DND-41 (cell line): Measurements from ENCODE around the gene ATP4B.

ENCODE experiments used
- ATAC-seq: fragments of 200-7000 bp; cut with Tn5 transposase; 3 replicates; pipeline ENCODE4 v1.9.1; 2021; ENCODE audit warnings: low read depth; ENCODE audit not compliant: insufficient read depth
- DNase-seq: peaks from one replicate; pipeline ENCODE4 v3.0.0-alpha.2; 2020
- H2AFZ ChIP-seq: 2 replicates; pipeline ENCODE4 v1.6.0; 2012; ENCODE audit warnings: low read depth, low read length
- H3K27ac ChIP-seq: 2 replicates; pipeline ENCODE4 v1.5.1; 2012; ENCODE audit warnings: low read length, inconsistent platforms
- H3K27me3 ChIP-seq: fragments of 200-600 bp; sonication (generic); 2 replicates; pipeline ENCODE4 v1.6.0; 2012; ENCODE audit warnings: low read length, mild to moderate bottlenecking, inconsistent platforms; ENCODE audit not compliant: insufficient read depth, poor library complexity
- H3K36me3 ChIP-seq: 2 replicates; pipeline ENCODE4 v1.5.1; 2012; ENCODE audit warnings: low read length, inconsistent platforms; ENCODE audit not compliant: insufficient read depth
- H3K4me1 ChIP-seq: 2 replicates; pipeline ENCODE4 v1.5.1; 2012; ENCODE audit warnings: mild to moderate bottlenecking, low read length; ENCODE audit not compliant: insufficient read depth
- H3K4me2 ChIP-seq: 2 replicates; pipeline ENCODE4 v1.6.0; 2012; ENCODE audit warnings: mild to moderate bottlenecking, moderate library complexity, low read length, inconsistent platforms; ENCODE audit not compliant: insufficient read depth
- H3K4me3 ChIP-seq, 2 experiments: fragments of 200-600 bp in 1 of 2; shearing (Covaris generic) in 1 of 2; 2 replicates each; pipeline ENCODE4 v1.5.1; 2012 to 2016; ENCODE audit warnings: inconsistent platforms in 2 of 2, low read length in 2 of 2, mild to moderate bottlenecking in 2 of 2, low read depth in 1 of 2, moderate library complexity in 1 of 2
- H3K79me2 ChIP-seq: 2 replicates; pipeline ENCODE4 v1.6.0; 2012; ENCODE audit warnings: low read length, inconsistent platforms; ENCODE audit not compliant: insufficient read depth
- H3K9ac ChIP-seq: 2 replicates; pipeline ENCODE4 v1.6.0; 2012; ENCODE audit warnings: low read depth, mild to moderate bottlenecking, inconsistent platforms, low read length, moderate library complexity
- H3K9me3 ChIP-seq: 2 replicates; pipeline ENCODE4 v1.5.1; 2012; ENCODE audit warnings: low read length, moderate library complexity, mild to moderate bottlenecking, inconsistent platforms; ENCODE audit not compliant: insufficient read depth, severe bottlenecking
- H4K20me1 ChIP-seq: 2 replicates; pipeline ENCODE4 v1.6.0; 2012; ENCODE audit warnings: low read length; ENCODE audit not compliant: insufficient read depth
- EZH2 ChIP-seq: IDR thresholded peaks from 3 replicates; pipeline ENCODE4 v1.6.1; 2012; ENCODE audit warnings: borderline replicate concordance, low read depth, mild to moderate bottlenecking, moderate library complexity, low read length, inconsistent platforms; ENCODE audit not compliant: severe bottlenecking
- TF ChIP-seq, protein P1 (sequence below): IDR thresholded peaks from 2 replicates; pipeline ENCODE4 v1.5.1; 2012; ENCODE audit warnings: borderline replicate concordance, low read length, moderate library complexity, mild to moderate bottlenecking; ENCODE audit not compliant: poor library complexity, severe bottlenecking; ENCODE audit errors: extremely low read depth

Gene ATP4B

DNA sequence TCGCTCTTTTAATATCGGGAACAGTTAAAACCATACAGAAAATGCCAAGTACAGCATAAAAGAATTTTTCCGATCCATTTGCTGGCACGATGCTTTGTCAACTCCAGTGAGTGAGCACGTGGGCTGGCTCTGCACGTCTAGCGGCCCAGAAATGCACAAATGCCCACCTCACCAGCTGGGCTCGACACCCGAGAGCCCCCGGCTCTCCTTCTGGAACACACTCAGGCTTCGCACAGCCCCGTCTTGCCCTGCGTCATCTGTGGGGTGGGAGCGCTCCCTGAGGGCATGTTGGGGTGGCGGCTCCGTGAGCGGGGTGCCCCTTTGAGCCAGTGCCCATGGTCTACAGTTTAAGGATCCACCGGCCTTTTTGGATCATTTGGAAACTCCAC lies 24.5 kb downstream of the ATP4B start:
- Histone ChIP-seq H3K36me3 (peaks cover 96% of the 10 kb centered on the region), H3K27ac (no peak overlapping the region), H3K27me3 (no peaks in the 10 kb centered on the region), H3K9me3 (no peaks in the 10 kb centered on the region), H3K4me1 (no peaks in the 10 kb centered on the region), H3K9ac (no peak overlapping the region), H2AFZ (no peak overlapping the region), H3K79me2 (peaks cover 36% of the 10 kb centered on the region), H3K4me2 (no peak overlapping the region), H4K20me1 (peaks cover 83% of the 10 kb centered on the region), H3K4me3 (no peak overlapping the region)
- no peak for ATAC-seq
- DNase-seq = no peak
- no peak for TF ChIP-seq EZH2

DNA sequence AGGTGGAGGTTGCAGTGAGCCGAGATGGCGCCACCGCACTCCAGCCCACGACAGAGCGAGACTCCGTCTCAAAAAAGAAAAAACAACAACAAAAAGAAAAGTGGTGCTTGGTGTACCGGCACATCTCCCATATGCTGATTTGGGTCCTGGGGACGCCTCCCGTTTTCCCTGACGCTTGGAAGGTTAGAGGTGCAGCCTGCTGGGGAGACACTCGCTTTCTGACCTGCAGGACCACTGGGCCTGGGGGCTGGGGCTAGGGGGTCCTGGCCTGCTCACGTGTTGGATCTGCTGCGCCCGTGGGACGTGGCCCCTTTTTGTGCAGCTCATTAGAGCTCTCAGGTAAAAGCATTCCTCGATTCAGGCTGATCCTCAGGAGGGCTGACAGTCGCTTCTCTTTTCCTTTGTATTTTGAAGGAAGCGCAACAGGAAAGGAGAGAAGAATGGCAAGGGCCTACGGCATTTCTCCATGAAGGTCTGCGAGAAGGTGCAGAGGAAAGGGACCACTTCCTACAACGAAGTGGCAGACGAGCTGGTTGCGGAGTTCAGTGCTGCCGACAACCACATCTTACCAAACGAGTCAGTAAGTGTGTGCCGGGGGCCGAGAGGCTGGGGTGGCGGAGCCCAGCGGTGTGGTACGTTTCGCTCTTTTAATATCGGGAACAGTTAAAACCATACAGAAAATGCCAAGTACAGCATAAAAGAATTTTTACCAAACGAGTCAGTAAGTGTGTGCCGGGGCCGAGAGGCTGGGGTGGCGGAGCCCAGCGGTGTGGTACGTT lies 25.1 kb downstream of the ATP4B start:
- Histone ChIP-seq H3K4me1 (no peaks in the 10 kb centered on the region), H3K4me3 (no peak overlapping the region), H2AFZ (no peak overlapping the region), H3K79me2 (peaks cover 42% of the 10 kb centered on the region), H3K27ac (no peak overlapping the region), H3K9me3 (no peaks in the 10 kb centered on the region), H3K4me2 (no peak overlapping the region), H3K36me3 (peaks cover 96% of the 10 kb centered on the region), H3K27me3 (no peaks in the 10 kb centered on the region), H3K9ac (no peak overlapping the region), H4K20me1 (peaks cover 89% of the 10 kb centered on the region)
- no peak for DNase-seq
- TF ChIP-seq, protein P1, sequence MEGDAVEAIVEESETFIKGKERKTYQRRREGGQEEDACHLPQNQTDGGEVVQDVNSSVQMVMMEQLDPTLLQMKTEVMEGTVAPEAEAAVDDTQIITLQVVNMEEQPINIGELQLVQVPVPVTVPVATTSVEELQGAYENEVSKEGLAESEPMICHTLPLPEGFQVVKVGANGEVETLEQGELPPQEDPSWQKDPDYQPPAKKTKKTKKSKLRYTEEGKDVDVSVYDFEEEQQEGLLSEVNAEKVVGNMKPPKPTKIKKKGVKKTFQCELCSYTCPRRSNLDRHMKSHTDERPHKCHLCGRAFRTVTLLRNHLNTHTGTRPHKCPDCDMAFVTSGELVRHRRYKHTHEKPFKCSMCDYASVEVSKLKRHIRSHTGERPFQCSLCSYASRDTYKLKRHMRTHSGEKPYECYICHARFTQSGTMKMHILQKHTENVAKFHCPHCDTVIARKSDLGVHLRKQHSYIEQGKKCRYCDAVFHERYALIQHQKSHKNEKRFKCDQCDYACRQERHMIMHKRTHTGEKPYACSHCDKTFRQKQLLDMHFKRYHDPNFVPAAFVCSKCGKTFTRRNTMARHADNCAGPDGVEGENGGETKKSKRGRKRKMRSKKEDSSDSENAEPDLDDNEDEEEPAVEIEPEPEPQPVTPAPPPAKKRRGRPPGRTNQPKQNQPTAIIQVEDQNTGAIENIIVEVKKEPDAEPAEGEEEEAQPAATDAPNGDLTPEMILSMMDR = no peak
- no peak for TF ChIP-seq EZH2
- no peak for ATAC-seq

DNA sequence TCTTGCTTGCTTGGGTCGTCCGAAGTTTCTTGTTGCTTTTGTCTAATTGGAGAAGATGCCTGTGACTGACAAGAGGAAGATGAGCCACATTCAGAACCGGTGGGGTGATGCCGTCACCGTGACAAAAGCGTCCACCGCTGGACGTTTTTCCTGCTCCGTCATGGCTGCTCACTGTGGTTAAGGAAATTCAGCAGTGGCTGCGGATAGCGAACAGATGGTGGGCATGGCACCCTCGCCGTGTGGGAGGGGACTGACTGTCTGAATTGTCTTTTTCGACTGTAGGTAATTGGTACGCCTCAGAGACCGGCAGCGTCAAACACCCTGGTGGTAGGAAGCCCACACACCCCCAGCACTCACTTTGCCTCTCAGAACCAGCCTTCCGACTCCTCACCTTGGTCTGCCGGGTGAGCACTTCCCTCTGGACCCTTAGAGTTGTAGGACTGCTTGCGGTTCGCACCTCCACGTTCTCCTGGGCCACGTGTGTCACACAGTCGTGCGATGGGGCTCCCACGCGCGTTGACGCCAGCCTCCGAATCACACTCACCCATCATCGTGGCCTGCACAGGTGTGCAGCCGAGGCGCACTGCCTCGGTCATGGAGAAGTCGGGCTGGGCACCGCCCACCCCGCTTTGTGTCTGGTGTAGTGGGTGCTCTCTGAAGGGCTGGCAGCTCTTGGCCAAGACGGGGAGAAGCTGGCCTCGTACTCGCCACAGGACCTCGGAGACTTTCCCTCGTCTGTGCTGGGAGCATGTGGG lies 26.5 kb downstream of the ATP4B start:
- H4K20me1 ChIP-seq = peaks cover 95% of the 10 kb centered on the region
- peaks cover 96% of the 10 kb centered on the region for H3K36me3 ChIP-seq
- H3K9me3 ChIP-seq = no peaks in the 10 kb centered on the region
- no peak overlapping the region for H3K27ac ChIP-seq
- H3K79me2 ChIP-seq = peaks cover 56% of the 10 kb centered on the region
- H3K4me2 ChIP-seq = no peak overlapping the region
- TF ChIP-seq, protein P1 = no peak
- no peak for TF ChIP-seq EZH2
- H3K9ac ChIP-seq = no peak overlapping the region
- H2AFZ ChIP-seq = no peak overlapping the region
- no peaks in the 10 kb centered on the region for H3K27me3 ChIP-seq
- ATAC-seq = no peak
- no peaks in the 10 kb centered on the region for H3K4me1 ChIP-seq
- no peak overlapping the region for H3K4me3 ChIP-seq
- no peak for DNase-seq

DNA sequence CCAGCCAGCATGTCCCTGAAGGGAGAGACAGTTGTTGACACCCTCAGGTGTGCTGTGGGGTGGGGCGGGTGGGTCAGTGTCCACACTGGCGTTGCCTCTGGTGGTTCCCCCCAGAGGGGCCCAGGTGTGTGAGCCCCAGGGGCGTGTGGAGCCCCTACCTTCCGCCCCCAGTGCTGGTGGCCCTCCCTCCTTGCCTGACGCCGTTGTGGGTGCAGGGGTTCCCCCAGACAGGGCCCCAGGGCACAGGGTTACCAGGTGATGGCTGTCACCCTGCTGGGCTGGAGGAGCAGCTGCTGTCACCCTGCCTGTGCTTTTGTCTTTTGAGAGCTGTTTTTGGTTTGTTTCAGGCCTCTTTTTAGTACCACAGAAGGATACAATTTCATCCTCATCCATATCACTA lies 27.2 kb downstream of the ATP4B start:
- Histone ChIP-seq H3K9me3 (no peaks in the 10 kb centered on the region), H2AFZ (no peak overlapping the region), H3K36me3 (peaks cover 93% of the 10 kb centered on the region), H4K20me1 (peaks cover 95% of the 10 kb centered on the region), H3K9ac (no peak overlapping the region), H3K4me3 (no peak overlapping the region), H3K4me2 (no peak overlapping the region), H3K79me2 (peaks cover 63% of the 10 kb centered on the region), H3K27ac (no peak overlapping the region), H3K4me1 (no peaks in the 10 kb centered on the region), H3K27me3 (no peaks in the 10 kb centered on the region)
- no peak for TF ChIP-seq EZH2
- TF ChIP-seq, protein P1 = no peak
- DNase-seq (no peak), ATAC-seq (no peak)
